Activated T-cell treated with anti-CD3 and anti-CD28 coated beads for 4 hours (primary cell): Measurements from ENCODE around the gene ZNF57.
"Not testable (repeated sequence)": the region's sequence is repeated elsewhere in the genome, so short reads cannot be mapped to it uniquely, and the experiment has no call there.

Source experiments
- DNase-seq: peaks from one replicate; pipeline ENCODE4 v3.0.0-alpha.2; 2020

Gene ZNF57

GRCh38 chr19:2900296-2901252, at the start of gene ZNF57:
ZNF57 (plus strand) TSS chr19:2900928; CDS start chr19:2901046, 118 bp downstream.
- peak; percentile 95 for DNase-seq

GRCh38 chr19:2852598-2852997, 48.1 kb upstream of the ZNF57 start:
- no peak for DNase-seq

- no peak for DNase-seq
These were observed 47.6 kb upstream of the ZNF57 start for GRCh38 chr19:2853015-2853606.

- DNase-seq = no peak
These were observed 45.9 kb upstream of the ZNF57 start for GRCh38 chr19:2854849-2855248.

- no peak for DNase-seq
These were observed 44.2 kb upstream of the ZNF57 start for GRCh38 chr19:2856457-2857050.

- no peak for DNase-seq
These were observed 41.9 kb upstream of the ZNF57 start for GRCh38 chr19:2858864-2859263.

GRCh38 chr19:2863816-2864215, 36.9 kb upstream of the ZNF57 start:
- no peak for DNase-seq

- DNase-seq = no peak
These were observed 35.2 kb upstream of the ZNF57 start for GRCh38 chr19:2865334-2866100.

- DNase-seq = no peak
These were observed 34.2 kb upstream of the ZNF57 start for GRCh38 chr19:2866495-2867024.

- DNase-seq = no peak
These were observed 33.4 kb upstream of the ZNF57 start, which contains the start of gene ZNF556 for GRCh38 chr19:2867025-2867991. ZNF556 (plus strand) TSS chr19:2867335; CDS start chr19:2867422, 87 bp downstream.

- no peak for DNase-seq
These were observed 31.1 kb upstream of the ZNF57 start for GRCh38 chr19:2869618-2870017.

- not testable (repeated sequence) for DNase-seq
These were observed 28.6 kb upstream of the ZNF57 start for GRCh38 chr19:2872175-2872574.

- no peak for DNase-seq
These were observed 23.1 kb upstream of the ZNF57 start for GRCh38 chr19:2877398-2878331.

GRCh38 chr19:2883686-2884439, 16.9 kb upstream of the ZNF57 start:
- DNase-seq = no peak

GRCh38 chr19:2885736-2886135, 15.0 kb upstream of the ZNF57 start:
- DNase-seq = no peak

- DNase-seq = no peak
These were observed 13.3 kb upstream of the ZNF57 start for GRCh38 chr19:2887391-2887914.

- peak; percentile 36 for DNase-seq
These were observed 11.9 kb upstream of the ZNF57 start for GRCh38 chr19:2888731-2889224.

- not testable (repeated sequence) for DNase-seq
These were observed 10.2 kb upstream of the ZNF57 start for GRCh38 chr19:2890531-2890930.

GRCh38 chr19:2896694-2897093, 4.0 kb upstream of the ZNF57 start:
- no peak for DNase-seq
